PC-3 (cell line): ENCODE results near the gene CD52. TPM values are rescaled to one million over a fixed set of nuclear protein-coding genes. Genes with fewer than 3 reads are reported as not detected.

Source experiments
- ATAC-seq: fragments of 200-7000 bp; cut with Tn5 transposase; 2 replicates; pipeline ENCODE4 v1.9.1; 2020; ENCODE audit warnings: mild to moderate bottlenecking, moderate library complexity
- BruUV-seq: library from RNA; stranded (reverse); fragments of 400-500 nt; replicated peaks from 2 replicates; lab custom pipeline; 2021; lab: Mats Ljungman, UMichigan
- CTCF ChIA-PET: fragments of 300-600 bp; sonication (Branson Sonifier 250); formaldehyde crosslinking; loops from one replicate; lab custom pipeline; 2022; ENCODE audit warnings: antibody characterized with exemption; lab: Charles Lee
- POLR2A ChIA-PET: fragments of 300-600 bp; sonication (Branson Sonifier 250); formaldehyde crosslinking; loops from one replicate; lab custom pipeline; 2022; ENCODE audit warnings: antibody characterized with exemption; ENCODE audit not compliant: unreplicated experiment; lab: Charles Lee
- DNase-seq: peaks from one replicate; pipeline ENCODE4 v3.0.0-alpha.2; 2015
- H2AFZ ChIP-seq: fragments of 300-600 bp; sonication (generic); 2 replicates; pipeline ENCODE4 v1.6.0; 2016; ENCODE audit warnings: antibody characterized with exemption, low read length
- H3F3A ChIP-seq: fragments of 300-600 bp; sonication (generic); one replicate; pipeline ENCODE4 v1.6.0; 2017; ENCODE audit warnings: antibody characterized with exemption, low read length, control low read depth, mild to moderate bottlenecking; ENCODE audit not compliant: unreplicated experiment
- H3K27ac ChIP-seq: fragments of 300-600 bp; sonication (generic); 2 replicates; pipeline ENCODE4 v1.5.1; 2016; ENCODE audit warnings: mild to moderate bottlenecking, low read length
- H3K27me3 ChIP-seq: fragments of 300-600 bp; sonication (generic); 2 replicates; pipeline ENCODE4 v1.6.1; 2016; ENCODE audit warnings: low read length, mixed read lengths
- H3K36me3 ChIP-seq: fragments of 300-600 bp; sonication (generic); 2 replicates; pipeline ENCODE4 v1.6.1; 2016; ENCODE audit warnings: low read depth, mixed run types, low read length, mixed read lengths
- H3K4me1 ChIP-seq: fragments of 300-600 bp; sonication (generic); 2 replicates; pipeline ENCODE4 v1.5.1; 2016; ENCODE audit warnings: low read length; ENCODE audit not compliant: insufficient read depth
- H3K4me2 ChIP-seq: fragments of 300-600 bp; sonication (generic); 2 replicates; pipeline ENCODE4 v1.6.0; 2016; ENCODE audit warnings: low read length
- H3K4me3 ChIP-seq: fragments of 300-600 bp; sonication (generic); 2 replicates; pipeline ENCODE4 v1.5.1; 2016; ENCODE audit warnings: mild to moderate bottlenecking, low read length, mixed read lengths
- H3K79me2 ChIP-seq: fragments of 300-600 bp; sonication (generic); 2 replicates; pipeline ENCODE4 v1.6.1; 2017; ENCODE audit warnings: low read length, mixed read lengths
- H3K9ac ChIP-seq: fragments of 300-600 bp; sonication (generic); 2 replicates; pipeline ENCODE4 v1.6.0; 2016; ENCODE audit warnings: mild to moderate bottlenecking, low read length
- H3K9me2 ChIP-seq: fragments of 300-600 bp; sonication (generic); replicated peaks from 2 replicates; pipeline ENCODE4 v1.6.1; 2016; ENCODE audit warnings: mixed run types, low read length, mixed read lengths
- H3K9me3 ChIP-seq: fragments of 300-600 bp; sonication (generic); 2 replicates; pipeline ENCODE4 v1.6.1; 2016; ENCODE audit warnings: low read length, mixed read lengths
- H4K20me1 ChIP-seq: fragments of 300-600 bp; sonication (generic); 2 replicates; pipeline ENCODE4 v1.6.1; 2016; ENCODE audit warnings: low read length, mixed read lengths
- CTCF ChIP-seq: fragments of 300-600 bp; sonication (generic); conservative IDR thresholded peaks from 2 replicates; pipeline ENCODE4 v1.5.1; 2017; ENCODE audit warnings: antibody characterized with exemption, low read depth, mild to moderate bottlenecking, low read length
- EZH2 ChIP-seq: fragments of 300-600 bp; sonication (generic); IDR thresholded peaks from one replicate; pipeline ENCODE4 v1.6.1; 2017; ENCODE audit warnings: antibody characterized with exemption, mild to moderate bottlenecking, low read length; ENCODE audit not compliant: unreplicated experiment
- EZH2phosphoT487 ChIP-seq: fragments of 300-600 bp; sonication (generic); IDR thresholded peaks from 2 replicates; pipeline ENCODE4 v1.6.1; 2018; ENCODE audit warnings: mild to moderate bottlenecking, antibody characterized with exemption, low read length, borderline replicate concordance
- intact Hi-C: fragments of 100-400 bp; cut with micrococcal nuclease; formaldehyde crosslinking; loops from 2 replicates; pipeline ENCODE4 v1.9.0; 2023
- total RNA-seq: library from RNA; depleted of rRNA; stranded (reverse); fragments of >200 nt; gene quantifications from 2 replicates; pipeline ENCODE4 v1.2.3, GENCODE V29; 2014

Gene CD52
- total RNA-seq, 1 experiment from 2014 or later, result not detected

GRCh38 chr1:26269198-26269550 is 48.6 kb upstream of the CD52 start:
- no peak for ATAC-seq
- H3K4me1 ChIP-seq, result peaks cover 3% of the 10 kb centered on the region
- no peak overlapping the region for H3K4me2 ChIP-seq
- no peak overlapping the region for H3K4me3 ChIP-seq
- ChIA-PET CTCF (no interaction called here), POLR2A (no interaction called here)
- H3K9ac ChIP-seq, result no peak overlapping the region
- no peaks in the 10 kb centered on the region for H4K20me1 ChIP-seq
- no peak for DNase-seq
- H3F3A ChIP-seq, result no peaks in the 10 kb centered on the region
- no peaks in the 10 kb centered on the region for H3K27me3 ChIP-seq
- H3K9me3 ChIP-seq, result peaks cover 21% of the 10 kb centered on the region
- TF ChIP-seq EZH2phosphoT487 (no peak), CTCF (no peak)
- intact Hi-C loops, result no loop called here
- H3K27ac ChIP-seq, result no peak overlapping the region
- H2AFZ ChIP-seq, result no peak overlapping the region
- H3K79me2 ChIP-seq, result no peaks in the 10 kb centered on the region
- peaks cover 80% of the 10 kb centered on the region for H3K36me3 ChIP-seq
- H3K9me2 ChIP-seq, result no peaks in the 10 kb centered on the region
- BruUV-seq, result no TSS peak

GRCh38 chr1:26274801-26275425 is 42.8 kb upstream of the CD52 start:
- Histone ChIP-seq H3F3A (peaks cover 38% of the 10 kb centered on the region), H3K4me2 (peak overlapping the region; percentile 73; the same call in 1 of the 2 replicates), H3K4me3 (no peak overlapping the region), H3K27me3 (no peaks in the 10 kb centered on the region), H4K20me1 (no peaks in the 10 kb centered on the region), H3K9me3 (no peaks in the 10 kb centered on the region), H3K79me2 (peaks cover 7% of the 10 kb centered on the region; the same call in 1 of the 2 replicates), H2AFZ (no peak overlapping the region), H3K36me3 (peaks cover 51% of the 10 kb centered on the region), H3K9me2 (no peaks in the 10 kb centered on the region), H3K9ac (peak overlapping the region; percentile 75; the same call in 1 of the 2 replicates), H3K27ac (peak overlapping the region; percentile 99), H3K4me1 (peaks cover 59% of the 10 kb centered on the region)
- DNase-seq, result peak; percentile 19
- no peak for TF ChIP-seq EZH2
- no peak for TF ChIP-seq EZH2phosphoT487
- TF ChIP-seq CTCF, result no peak
- intact Hi-C loops, result loop anchor here (1.0 kb wide), 1 partner anchor 41 kb away; the partner anchor contains the start of gene CEP85
- ATAC-seq, result no peak
- ChIA-PET POLR2A (no interaction called here), CTCF (interaction anchor here (0.5 kb wide), 1 partner anchor 101 kb away, joined by 5 read pairs; no protein-coding TSS in a partner anchor)
- BruUV-seq, result no TSS peak
